Measurements from ENCODE around the gene DEXI.
"Not testable (repeated sequence)": the region's sequence is repeated elsewhere in the genome, so short reads cannot be mapped to it uniquely, and the experiment has no call there.

DEXI gene

GRCh38 chr16:10926867-10927266 is 15.4 kb downstream of the DEXI start:
- no peak for DNase-seq (ENCODE audit: low read depth)

GRCh38 chr16:10926094-10926493 is 16.2 kb downstream of the DEXI start:
- DNase-seq (ENCODE audit: low read depth): no peak

GRCh38 chr16:10925285-10925684 is 17.0 kb downstream of the DEXI start:
- not testable (repeated sequence) for DNase-seq (ENCODE audit: low read depth)

GRCh38 chr16:10923650-10924214 is 18.5 kb downstream of the DEXI start:
- DNase-seq (ENCODE audit: low read depth): no peak

- DNase-seq (ENCODE audit: low read depth): no peak
Observed at GRCh38 chr16:10923146-10923649, 19.1 kb downstream of the DEXI start.

GRCh38 chr16:10922328-10923145 is 19.7 kb downstream of the DEXI start:
- peak; percentile 55 for DNase-seq (ENCODE audit: low read depth)

- peak; percentile 15 for DNase-seq (ENCODE audit: low read depth)
Observed at GRCh38 chr16:10921536-10922327, 20.5 kb downstream of the DEXI start.

GRCh38 chr16:10920726-10921427 is 21.4 kb downstream of the DEXI start:
- no peak for DNase-seq (ENCODE audit: low read depth)

- no peak for DNase-seq (ENCODE audit: low read depth)
Observed at GRCh38 chr16:10919003-10919351, 23.3 kb downstream of the DEXI start.

- DNase-seq (ENCODE audit: low read depth): peak; percentile 89
Observed at GRCh38 chr16:10918294-10919002, 23.8 kb downstream of the DEXI start.

- no peak for DNase-seq (ENCODE audit: low read depth)
Observed at GRCh38 chr16:10916534-10916933, 25.7 kb downstream of the DEXI start.

GRCh38 chr16:10911267-10911666 is 31.0 kb downstream of the DEXI start:
- no peak for DNase-seq (ENCODE audit: low read depth)

- DNase-seq (ENCODE audit: low read depth): no peak
Observed at GRCh38 chr16:10907757-10908045, 34.6 kb downstream of the DEXI start.

GRCh38 chr16:10906914-10907756 is 35.1 kb downstream of the DEXI start:
- no peak for DNase-seq (ENCODE audit: low read depth)

- DNase-seq (ENCODE audit: low read depth): no peak
Observed at GRCh38 chr16:10906482-10906881, 35.8 kb downstream of the DEXI start.

- DNase-seq (ENCODE audit: low read depth): no peak
Observed at GRCh38 chr16:10902999-10903398, 39.3 kb downstream of the DEXI start.

GRCh38 chr16:10897134-10897533 is 45.1 kb downstream of the DEXI start:
- no peak for DNase-seq (ENCODE audit: low read depth)

GRCh38 chr16:10896723-10897122 is 45.5 kb downstream of the DEXI start:
- DNase-seq (ENCODE audit: low read depth): no peak

- no peak for DNase-seq (ENCODE audit: low read depth)
Observed at GRCh38 chr16:10896165-10896564, 46.1 kb downstream of the DEXI start.

- DNase-seq (ENCODE audit: low read depth): peak; percentile 59
Observed at GRCh38 chr16:10895053-10895946, 47.0 kb downstream of the DEXI start.
